Measurements from ENCODE around the gene OBP2B. TPM values are rescaled to one million over a fixed set of nuclear protein-coding genes. Genes with fewer than 3 reads are reported as not detected.
A peak's percentile ranks its signal among the peaks of the same experiment; 100 is the strongest.

OBP2B gene
- total RNA-seq, 1 donor from 2014 or later: not detected

- DNase-seq (ENCODE audit: low read depth): no peak
Observed at GRCh38 chr9:133169102-133169501, 39.9 kb downstream of the OBP2B start.

GRCh38 chr9:133168432-133168831 lies 40.6 kb downstream of the OBP2B start:
- DNase-seq (ENCODE audit: low read depth): peak; percentile 10

GRCh38 chr9:133167769-133168168 lies 41.3 kb downstream of the OBP2B start:
- DNase-seq (ENCODE audit: low read depth): no peak

- no peak for DNase-seq (ENCODE audit: low read depth)
Observed at GRCh38 chr9:133167096-133167730, 41.8 kb downstream of the OBP2B start.

- no peak for DNase-seq (ENCODE audit: low read depth)
Observed at GRCh38 chr9:133166392-133166791, 42.7 kb downstream of the OBP2B start.

GRCh38 chr9:133165452-133165730 lies 43.7 kb downstream of the OBP2B start:
- DNase-seq (ENCODE audit: low read depth): no peak

- no peak for DNase-seq (ENCODE audit: low read depth)
Observed at GRCh38 chr9:133164191-133164590, 44.9 kb downstream of the OBP2B start.

GRCh38 chr9:133163504-133164172 lies 45.4 kb downstream of the OBP2B start, which contains the start of gene GBGT1:
GBGT1 (minus strand) TSS chr9:133163914; CDS start chr9:133162412, 1,502 bp downstream.
- peak; percentile 25 for DNase-seq (ENCODE audit: low read depth)

- DNase-seq (ENCODE audit: low read depth): peak; percentile 56
Observed at GRCh38 chr9:133162861-133163503, 46.1 kb downstream of the OBP2B start.

GRCh38 chr9:133161547-133161950 lies 47.5 kb downstream of the OBP2B start:
- DNase-seq (ENCODE audit: low read depth): no peak

- peak; percentile 65 for DNase-seq (ENCODE audit: low read depth)
Observed at GRCh38 chr9:133160742-133161546, 48.1 kb downstream of the OBP2B start.

- DNase-seq (ENCODE audit: low read depth): no peak
Observed at GRCh38 chr9:133158695-133159094, 50.4 kb downstream of the OBP2B start.

Other genes starting within 250 kb of the OBP2B start
- gene GFI1B, start 230.6 kb downstream of the OBP2B start, total RNA-seq: 0.10 TPM in 1 of 2 replicates, not detected in the other
- gene GTF3C5, start 178.3 kb downstream of the OBP2B start, total RNA-seq: 50.6 and 59.6 TPM in 2 replicates
- gene CEL, start 147.3 kb downstream of the OBP2B start, total RNA-seq: 0.67 and 0.73 TPM in 2 replicates
- gene RALGDS, start 88.0 kb downstream of the OBP2B start, total RNA-seq: 11.3 and 17.6 TPM in 2 replicates
- 1.4 and 5.9 TPM in 2 replicates for gene GBGT1, start 45.3 kb downstream of the OBP2B start, total RNA-seq
- not detected in 2 replicates for gene ABO, start 66.0 kb upstream of the OBP2B start, total RNA-seq
- gene SURF6, start 126.9 kb upstream of the OBP2B start, total RNA-seq: 26.7 and 30.9 TPM in 2 replicates
- gene MED22, start 138.9 kb upstream of the OBP2B start, total RNA-seq: 34.7 and 37.4 TPM in 2 replicates
- 1,608 and 1,677 TPM in 2 replicates for gene RPL7A, start 139.0 kb upstream of the OBP2B start, total RNA-seq
- gene SURF1, start 147.2 kb upstream of the OBP2B start, total RNA-seq: 27.8 and 30.7 TPM in 2 replicates
- 12.6 and 12.9 TPM in 2 replicates for gene SURF2, start 147.3 kb upstream of the OBP2B start, total RNA-seq
- gene SURF4, start 166.8 kb upstream of the OBP2B start, total RNA-seq: 252 and 296 TPM in 2 replicates
- 0.21 and 2.2 TPM in 2 replicates for gene STKLD1, start 167.1 kb upstream of the OBP2B start, total RNA-seq
- 28.5 and 32.7 TPM in 2 replicates for gene REXO4, start 208.8 kb upstream of the OBP2B start, total RNA-seq
- 1.2 and 2.5 TPM in 2 replicates for gene ADAMTS13, start 213.1 kb upstream of the OBP2B start, total RNA-seq

Data from myocyte (in vitro differentiated cells).